GM19438 (cell line): ENCODE measurements around the gene GPN2.
A peak's percentile ranks its signal among the peaks of the same experiment; 100 is the strongest.
"Not testable (repeated sequence)": the region's sequence is repeated elsewhere in the genome, so short reads cannot be mapped to it uniquely, and the experiment has no call there.

ENCODE experiments used
- ATAC-seq: cut with Tn5 transposase; IDR thresholded peaks from one replicate; pipeline ENCODE4 v1.9.1; 2021; ENCODE audit warnings: low read depth; ENCODE audit not compliant: unreplicated experiment

GPN2 gene

DNA sequence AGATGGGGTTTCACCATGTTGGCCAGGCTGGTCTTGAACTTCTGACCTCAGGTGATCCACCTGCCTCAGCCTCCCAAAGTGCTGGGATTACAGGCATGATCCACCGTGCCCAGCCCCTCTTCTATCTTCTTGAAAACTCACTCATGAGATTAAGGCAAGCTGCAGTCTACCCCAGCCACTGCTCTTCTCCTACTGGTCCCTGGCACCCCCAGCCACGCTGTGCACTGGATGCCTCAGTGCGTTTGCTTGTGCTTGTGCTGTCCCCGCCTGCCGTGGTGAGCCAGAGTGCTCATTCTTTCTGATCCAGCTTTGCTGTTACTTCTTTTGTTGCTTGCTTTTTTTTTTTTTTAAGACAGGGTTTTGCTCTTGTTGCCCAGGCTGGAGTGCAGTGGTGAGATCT, 52.4 kb downstream of the GPN2 start:
- not testable (repeated sequence) for ATAC-seq

GRCh38 chr1:26833432-26834405, 56.4 kb downstream of the GPN2 start:
- peak; percentile 91 for ATAC-seq

DNA sequence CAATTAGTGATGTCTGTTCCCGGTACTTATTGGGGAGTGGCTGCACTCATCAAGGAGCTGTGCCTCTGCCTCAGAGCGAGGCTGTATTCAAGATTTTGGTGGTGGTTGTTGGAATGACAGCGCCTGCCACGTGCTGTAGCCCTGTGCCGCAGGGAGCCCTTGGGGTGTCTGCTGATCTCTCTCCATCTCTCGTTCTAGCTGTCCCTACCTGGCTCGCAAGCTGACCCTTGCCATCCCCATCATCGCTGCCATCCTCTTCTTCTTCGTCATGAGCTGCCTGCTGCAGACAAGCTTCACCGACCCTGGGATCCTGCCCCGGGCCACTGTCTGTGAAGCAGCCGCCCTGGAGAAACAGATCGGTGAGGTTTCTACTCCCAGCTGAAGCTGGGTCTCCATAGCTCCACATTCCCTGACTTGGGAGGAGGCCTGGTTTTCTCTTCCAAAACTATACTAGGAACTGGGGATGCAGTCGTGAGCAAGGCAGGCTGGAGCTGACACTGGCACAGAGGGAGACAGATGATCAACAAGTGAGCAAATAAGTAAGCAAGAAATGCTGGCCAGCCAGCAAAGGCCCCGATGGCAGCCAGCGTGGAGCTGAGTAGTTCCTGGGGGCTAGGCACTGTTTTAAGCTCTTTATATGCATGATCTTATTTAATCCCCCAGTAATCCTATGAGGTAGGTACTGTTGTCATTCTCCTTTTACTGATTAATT, 57.7 kb downstream of the GPN2 start:
- ATAC-seq: no peak

DNA sequence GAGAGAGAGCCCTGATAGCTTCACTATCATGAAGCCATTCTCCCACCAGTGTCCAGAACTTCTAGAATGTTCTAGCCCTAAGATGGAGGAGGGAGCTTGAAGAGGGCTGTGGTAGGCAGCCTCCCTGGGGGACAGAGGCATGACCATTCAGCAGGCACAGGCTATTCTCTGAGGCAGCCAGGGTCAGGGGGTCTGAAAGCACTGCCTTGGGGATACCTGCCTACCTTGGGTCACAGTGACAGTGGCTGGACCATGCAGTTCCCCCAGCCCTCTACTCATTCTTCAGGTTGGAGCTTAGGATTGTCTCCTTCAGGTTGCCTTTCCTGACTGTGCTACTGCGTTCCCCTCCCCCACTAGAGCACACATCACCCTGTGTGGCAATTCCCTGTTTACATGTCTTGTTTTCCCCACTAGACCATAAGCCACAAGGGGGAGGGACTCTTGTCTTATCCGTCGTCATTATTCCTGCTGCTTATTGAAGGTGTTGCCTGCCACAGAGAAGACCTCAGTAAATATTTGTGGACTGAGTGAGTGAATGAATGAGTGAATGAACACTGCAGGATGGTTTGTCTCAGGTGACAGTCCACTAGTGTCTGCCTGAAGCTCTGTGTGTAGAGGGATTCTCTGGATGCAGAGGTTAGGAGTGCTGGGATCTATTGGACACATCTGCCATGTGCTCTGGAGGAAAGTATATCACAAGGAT, 58.4 kb downstream of the GPN2 start:
- ATAC-seq: no peak

- ATAC-seq: no peak
Observed at GRCh38 chr1:26831059-26831458, 59.0 kb downstream of the GPN2 start.

DNA sequence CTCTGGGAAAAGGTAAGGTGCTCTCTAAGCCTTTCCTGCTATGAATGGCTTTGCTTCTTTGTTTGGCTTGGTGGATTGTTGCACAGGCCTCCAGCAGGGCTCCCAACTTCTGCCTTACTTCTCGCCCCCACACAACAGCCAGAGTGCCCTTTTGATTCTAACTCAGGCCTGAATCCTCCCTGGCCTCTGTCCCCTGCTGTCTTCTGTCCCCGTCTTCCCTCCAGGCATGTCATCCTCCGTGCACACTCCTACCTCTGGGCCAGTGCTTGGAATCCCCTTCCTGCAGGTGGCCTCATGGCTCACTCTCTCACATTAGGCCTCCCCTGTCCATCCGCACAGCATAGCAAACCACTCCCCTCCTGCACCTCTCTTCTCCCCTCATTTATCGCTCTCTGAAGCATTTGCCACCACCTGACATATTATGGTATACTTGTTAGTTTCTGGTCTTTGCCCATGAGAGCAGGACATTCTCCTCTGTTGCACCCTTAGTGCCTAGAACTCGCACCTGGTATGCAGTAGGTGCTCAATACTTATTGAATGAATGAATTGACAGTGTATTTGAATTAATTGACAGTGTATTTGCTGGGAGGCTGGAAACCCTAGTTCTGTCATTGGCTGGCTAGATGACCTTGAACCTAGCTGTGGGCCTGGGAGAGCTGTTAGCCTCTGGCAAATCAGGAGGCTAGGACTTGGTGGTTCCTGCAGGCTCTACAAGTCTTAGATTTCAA, 60.7 kb downstream of the GPN2 start:
- ATAC-seq: no peak

DNA sequence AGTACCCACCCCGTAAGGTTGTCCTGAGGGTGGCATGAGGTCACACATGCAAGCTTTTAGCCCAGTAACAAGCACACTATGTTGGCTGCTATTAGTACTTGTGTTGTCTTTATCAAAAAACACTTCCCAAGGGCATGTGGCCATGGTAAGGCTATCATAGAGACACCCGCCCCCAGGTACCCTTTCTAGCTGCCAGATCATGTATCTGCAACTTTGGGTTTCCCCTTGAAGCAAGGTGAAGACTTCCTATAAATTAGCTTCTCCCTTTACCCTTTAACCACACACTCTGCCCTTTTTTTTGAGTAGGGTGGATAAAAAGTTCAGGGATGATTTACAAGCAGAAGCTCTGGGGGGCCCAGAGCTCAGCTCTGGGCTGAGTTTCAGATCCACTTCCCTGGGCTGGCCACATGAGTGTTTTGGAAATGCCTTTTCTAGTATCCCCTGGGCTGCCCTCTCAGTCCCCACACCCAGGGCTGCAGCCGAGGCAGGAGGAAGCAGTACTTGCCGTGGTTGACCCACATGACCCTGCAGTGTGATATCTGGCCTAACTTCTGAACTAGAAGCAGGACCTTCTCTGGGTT, 61.6 kb downstream of the GPN2 start:
- ATAC-seq: no peak

DNA sequence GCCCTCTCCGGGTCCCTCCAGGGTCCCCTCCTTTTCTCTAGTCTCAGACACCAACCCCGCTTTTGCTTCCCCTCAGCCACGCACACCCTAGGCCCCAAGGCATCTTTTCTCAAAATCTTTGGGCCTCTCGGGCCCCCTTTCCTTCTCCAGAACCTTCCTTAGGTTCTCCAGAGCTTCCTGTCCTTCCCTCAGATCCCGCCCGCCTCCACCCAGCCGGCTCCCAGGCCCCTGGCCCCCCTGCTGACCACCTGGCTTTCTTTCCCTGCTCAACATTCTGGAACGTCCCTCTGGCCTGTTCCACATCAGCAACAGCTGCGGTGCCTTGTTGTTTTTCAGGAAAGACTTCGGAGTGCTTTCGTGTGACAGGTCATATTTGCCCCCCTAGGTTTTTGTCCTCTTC, 62.4 kb downstream of the GPN2 start:
- ATAC-seq: no peak

- ATAC-seq: no peak
Observed at GRCh38 chr1:26827106-26827604, 62.9 kb downstream of the GPN2 start.

DNA sequence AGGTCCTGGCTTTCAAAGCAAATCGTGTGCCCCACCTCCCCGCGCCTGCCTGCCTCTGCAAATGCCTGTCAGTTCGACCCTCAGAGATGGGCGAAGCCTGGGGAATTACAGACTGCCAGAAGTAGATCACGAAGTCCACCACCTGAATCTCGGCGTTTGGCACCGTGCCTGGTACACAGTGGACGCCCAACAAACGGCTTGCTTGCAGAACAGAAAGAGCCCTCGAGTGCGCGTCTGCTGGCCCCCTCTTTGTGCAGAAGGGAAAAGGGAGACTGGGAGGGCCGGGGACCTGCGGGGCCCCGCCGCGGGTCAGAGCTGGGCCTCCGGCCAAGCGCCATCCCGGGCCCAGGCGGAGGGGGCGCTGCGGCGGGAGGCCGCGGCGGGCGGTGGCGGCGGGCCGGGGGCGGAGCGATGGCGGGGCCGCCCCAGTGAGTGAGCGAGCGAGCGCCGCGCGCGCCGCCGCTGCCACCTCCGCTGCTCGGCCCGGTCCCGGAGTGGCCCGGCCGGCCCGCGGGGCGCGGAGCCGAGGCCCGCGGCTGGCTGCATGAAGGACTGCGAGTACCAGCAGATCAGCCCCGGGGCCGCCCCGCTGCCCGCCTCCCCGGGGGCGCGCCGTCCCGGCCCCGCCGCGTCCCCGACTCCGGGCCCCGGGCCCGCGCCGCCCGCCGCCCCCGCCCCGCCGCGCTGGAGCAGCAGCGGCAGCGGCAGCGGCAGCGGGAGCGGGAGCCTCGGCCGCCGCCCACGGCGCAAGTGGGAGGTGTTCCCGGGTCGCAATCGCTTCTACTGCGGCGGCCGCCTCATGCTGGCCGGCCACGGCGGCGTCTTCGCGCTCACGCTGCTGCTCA, 63.6 kb downstream of the GPN2 start, which contains the start of gene ZDHHC18:
ZDHHC18 (plus strand) TSS at position 428 of the 845 bp plus-strand sequence; CDS start at position 545, 117 bp downstream.
- peak; percentile 59 for ATAC-seq
